Hepatic stellate cell (primary cell): ENCODE results near the gene RAP2B.
"Not testable (repeated sequence)": the region's sequence is repeated elsewhere in the genome, so short reads cannot be mapped to it uniquely, and the experiment has no call there.

ENCODE experiments used
- DNase-seq: peaks from one replicate; pipeline ENCODE4 v3.0.0; 2011; ENCODE audit warnings: low spot score

Gene RAP2B

GRCh38 chr3:153193786-153194476 is 31.9 kb downstream of the RAP2B start:
- not testable (repeated sequence) for DNase-seq

GRCh38 chr3:153195349-153195879 is 33.4 kb downstream of the RAP2B start:
- DNase-seq, result no peak

GRCh38 chr3:153209596-153209995 is 47.6 kb downstream of the RAP2B start:
- peak; percentile 41 for DNase-seq

GRCh38 chr3:153210146-153210545 is 48.1 kb downstream of the RAP2B start:
- DNase-seq, result peak; percentile 20

GRCh38 chr3:153210660-153211059 is 48.6 kb downstream of the RAP2B start:
- DNase-seq, result no peak

GRCh38 chr3:153215497-153215896 is 53.5 kb downstream of the RAP2B start:
- DNase-seq, result no peak

- peak; percentile 9 for DNase-seq
Observed at GRCh38 chr3:153215966-153216365, 53.9 kb downstream of the RAP2B start.

GRCh38 chr3:153216928-153217327 is 54.9 kb downstream of the RAP2B start:
- DNase-seq, result no peak

- DNase-seq, result no peak
Observed at GRCh38 chr3:153219146-153219545, 57.1 kb downstream of the RAP2B start.
